Mesodermal cell (in vitro differentiated cells): ENCODE data around the gene EMC1.

Experiments
- H3K27ac ChIP-seq: 2 replicates; pipeline ENCODE4 v1.7.0; 2013; ENCODE audit warnings: mild to moderate bottlenecking, low read depth, low read length, moderate library complexity; ENCODE audit not compliant: severe bottlenecking
- H3K36me3 ChIP-seq: 2 replicates; pipeline ENCODE4 v1.7.1; 2013; ENCODE audit warnings: mild to moderate bottlenecking, low read length, moderate library complexity; ENCODE audit not compliant: control insufficient read depth, insufficient read depth
- H3K4me1 ChIP-seq: one replicate; pipeline ENCODE4 v1.7.1; 2013; ENCODE audit warnings: mild to moderate bottlenecking, low read length; ENCODE audit not compliant: insufficient read depth, control insufficient read depth, poor library complexity, severe bottlenecking
- H3K4me3 ChIP-seq: 2 replicates; pipeline ENCODE4 v1.7.0; 2013; ENCODE audit warnings: low read length, control low read depth, mild to moderate bottlenecking; ENCODE audit not compliant: insufficient read depth, poor library complexity, severe bottlenecking; ENCODE audit errors: extremely low read depth
- H3K9me3 ChIP-seq: 2 replicates; pipeline ENCODE4 v1.7.1; 2013; ENCODE audit warnings: mild to moderate bottlenecking, low read length, moderate library complexity; ENCODE audit not compliant: control insufficient read depth
- WGBS, 2 experiments: methylation state at CpG; one replicate each; pipeline ENCODE4 v1.1.5; 2013; ENCODE audit warnings: missing lambda C conversion rate in 2 of 2; ENCODE audit not compliant: insufficient coverage in 2 of 2; 5-methylcytosine and 5-hydroxymethylcytosine counted together

EMC1 gene

DNA sequence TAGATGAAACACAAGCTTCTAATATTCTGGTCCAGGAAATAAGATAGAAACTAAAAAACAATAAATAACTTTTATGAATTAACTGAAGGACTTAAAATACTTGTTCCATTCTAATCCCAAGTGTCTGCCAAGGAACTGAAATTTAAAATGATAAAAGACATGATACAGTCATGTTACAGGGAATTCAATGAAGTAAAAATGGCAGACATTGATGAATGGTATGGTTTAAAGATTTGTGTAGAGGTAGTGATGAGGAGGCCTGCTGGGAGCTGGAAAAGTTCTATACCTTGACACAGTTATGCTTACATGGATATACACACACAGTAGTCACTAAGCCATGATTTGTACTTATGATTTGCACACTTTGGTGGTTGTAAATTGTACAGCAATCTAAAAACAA lies 39.2 kb downstream of the EMC1 start:
- H3K9me3 ChIP-seq = no peaks in the 10 kb centered on the region
- H3K36me3 ChIP-seq = peaks cover 44% of the 10 kb centered on the region
- no peak overlapping the region for H3K4me3 ChIP-seq
- H3K4me1 ChIP-seq = peaks cover 14% of the 10 kb centered on the region
- no peak overlapping the region for H3K27ac ChIP-seq

DNA sequence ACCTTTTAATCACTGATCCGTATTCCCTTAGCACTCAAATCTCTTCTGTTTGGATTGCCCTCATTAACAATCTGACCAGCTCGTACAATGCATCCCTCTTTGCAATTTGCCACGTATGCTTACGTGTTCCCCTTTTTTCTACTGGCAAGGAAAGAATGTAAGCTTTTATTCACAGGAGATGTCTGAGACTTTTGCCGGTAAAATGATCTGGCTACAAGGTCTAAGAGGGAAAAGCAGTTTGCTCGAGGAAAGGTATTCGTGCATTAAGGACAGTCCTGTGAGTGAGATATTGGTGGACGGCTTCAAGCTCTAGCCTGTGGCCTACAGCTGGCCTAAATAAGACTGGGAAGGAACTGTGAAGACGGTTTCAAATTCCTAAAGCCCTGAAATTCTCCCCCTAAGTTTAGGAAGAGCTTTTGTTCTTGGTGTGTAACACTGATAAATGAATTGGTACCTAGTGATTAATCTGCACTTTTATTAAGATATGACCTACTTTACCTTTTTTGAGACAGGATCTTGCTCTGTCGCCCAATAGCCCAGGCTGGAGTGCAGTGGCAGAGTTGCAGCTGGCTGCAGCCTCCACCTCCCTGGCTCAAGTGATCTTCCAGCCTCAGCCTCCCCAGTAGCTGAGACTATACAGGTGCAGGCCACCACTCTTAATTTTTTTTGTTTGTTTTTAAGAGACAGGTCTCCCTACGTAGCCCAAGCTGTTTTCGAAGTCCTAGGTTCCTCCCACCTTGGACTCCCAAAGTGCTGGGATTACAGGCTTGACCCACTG lies 40.4 kb downstream of the EMC1 start:
- H3K4me3 ChIP-seq = peak overlapping the region; percentile 94
- H3K27ac ChIP-seq = peak overlapping the region; percentile 93
- H3K4me1 ChIP-seq = peaks cover 27% of the 10 kb centered on the region
- H3K36me3 ChIP-seq = peaks cover 41% of the 10 kb centered on the region
- 20 to 21% methylated on average over 7 to 9 of the region's 12 CpGs for WGBS, 2 experiments
- H3K9me3 ChIP-seq = no peaks in the 10 kb centered on the region

DNA sequence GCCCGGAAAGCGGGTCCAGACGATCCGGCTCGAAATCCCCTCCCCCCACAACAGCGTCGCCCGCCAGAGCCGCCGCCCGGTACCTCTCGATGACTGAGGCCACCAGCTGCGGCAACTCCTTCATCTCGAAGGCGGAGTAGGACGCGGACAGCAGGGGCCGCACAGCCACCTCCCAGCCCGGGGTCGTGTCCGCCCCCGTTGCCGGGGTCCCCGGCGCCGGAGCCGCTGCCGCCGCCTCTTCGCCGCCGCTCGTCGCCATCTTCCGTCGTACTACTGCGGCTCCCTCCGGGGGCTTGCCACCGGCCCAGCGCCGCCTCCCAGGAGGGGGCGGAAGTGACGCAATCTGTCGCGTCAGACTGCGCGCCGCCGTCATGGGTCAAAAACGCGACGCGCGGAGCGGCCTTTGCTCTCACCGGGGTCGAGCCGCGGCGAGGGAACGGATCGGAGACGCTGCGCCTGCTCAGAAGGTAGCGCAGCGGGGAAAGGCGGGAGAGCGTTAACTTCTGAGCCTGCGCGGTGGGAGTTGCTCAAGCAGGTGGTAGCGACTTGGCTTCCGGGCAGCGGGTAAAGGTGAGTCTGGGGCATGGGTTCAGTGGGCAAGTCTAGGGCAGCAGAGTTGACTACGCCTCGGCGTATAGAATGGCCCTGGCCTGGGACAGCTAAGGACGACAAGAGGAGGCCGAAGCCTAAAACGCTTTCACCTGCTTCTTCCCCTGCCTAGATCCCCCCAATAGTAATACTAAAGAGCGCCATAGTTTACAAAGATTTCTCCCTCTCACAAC lies 41.1 kb downstream of the EMC1 start, which contains the start of gene UBR4:
Gene UBR4, minus strand, starts transcription at position 277 of the 782 bp plus-strand sequence. Its CDS starts 18 bp downstream, at position 259.
- WGBS, 2 experiments = 0 to 1% methylated on average over 62 to 74 of the region's 80 CpGs
- Histone ChIP-seq H3K4me3 (peak within 1 kb of the TSS; percentile 94), H3K4me1 (peaks cover 28% of the 10 kb centered on the region), H3K27ac (peak within 1 kb of the TSS; percentile 93), H3K36me3 (peaks cover 33% of the 10 kb centered on the region), H3K9me3 (no peaks in the 10 kb centered on the region)

DNA sequence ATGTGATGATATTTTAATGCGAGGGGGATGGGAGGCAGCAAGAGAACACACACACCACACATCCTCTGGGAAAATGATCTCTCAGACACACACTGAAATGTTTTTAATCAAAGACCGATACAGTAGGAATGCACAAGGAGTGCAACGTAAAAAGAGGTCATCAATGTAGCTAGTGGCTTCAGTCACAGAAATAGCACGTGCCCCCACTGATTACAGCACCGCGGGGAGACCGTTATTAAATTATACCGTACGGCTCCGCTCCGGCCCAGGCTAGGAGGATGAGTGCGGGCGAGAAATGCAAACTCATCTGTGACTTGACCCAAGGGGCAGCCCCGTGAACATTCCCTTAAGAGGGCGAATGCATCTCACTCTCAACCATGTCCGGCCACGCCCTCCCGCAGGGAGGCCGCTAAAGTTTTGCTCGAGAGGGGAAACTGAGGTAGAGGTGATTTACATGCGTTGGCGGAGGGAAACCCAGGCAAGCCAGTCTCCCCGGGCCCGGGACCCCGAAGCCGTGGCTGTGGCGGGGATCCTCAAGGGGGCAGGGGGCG lies 41.8 kb downstream of the EMC1 start:
- peak overlapping the region; percentile 93 for H3K27ac ChIP-seq
- H3K9me3 ChIP-seq = no peaks in the 10 kb centered on the region
- peaks cover 31% of the 10 kb centered on the region for H3K4me1 ChIP-seq
- H3K4me3 ChIP-seq = peak overlapping the region; percentile 94
- WGBS, 2 experiments = 0 to 1% methylated on average over 16 to 21 of the region's 28 CpGs
- peaks cover 36% of the 10 kb centered on the region for H3K36me3 ChIP-seq

DNA sequence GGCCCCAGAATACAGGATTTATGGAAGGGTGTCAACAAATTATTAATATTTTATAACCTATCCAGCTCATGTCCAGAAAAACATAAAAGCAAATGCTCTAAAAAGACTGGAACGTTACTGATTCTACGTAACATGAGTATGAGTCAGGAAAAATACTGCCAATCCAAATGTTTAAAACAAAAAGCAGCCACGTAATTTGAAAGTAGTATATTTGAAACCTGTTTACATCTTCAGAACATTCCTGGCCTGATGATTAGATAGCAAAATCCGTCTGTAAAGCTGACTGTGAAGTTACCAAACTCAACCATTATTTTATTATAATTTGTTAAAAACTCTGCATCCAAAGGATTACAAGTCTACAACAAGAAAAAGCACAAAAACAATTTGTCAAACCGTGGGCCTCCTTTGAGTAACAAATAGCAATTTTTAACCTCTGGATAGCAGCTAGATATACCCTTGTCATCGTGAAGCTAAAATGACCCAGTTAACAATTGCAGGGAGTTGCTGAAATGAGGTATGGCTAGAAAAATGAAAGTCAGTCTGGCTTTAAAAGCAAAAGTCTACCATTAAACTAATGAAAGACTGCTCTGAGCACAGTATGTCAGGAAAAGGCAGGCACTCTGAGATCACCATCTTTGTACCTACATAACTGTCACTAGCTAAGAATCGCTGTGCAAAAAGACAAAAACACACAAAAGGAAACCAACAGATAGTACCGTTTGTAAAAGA lies 42.5 kb downstream of the EMC1 start:
- peaks cover 31% of the 10 kb centered on the region for H3K36me3 ChIP-seq
- peaks cover 32% of the 10 kb centered on the region for H3K4me1 ChIP-seq
- WGBS, 2 experiments = 66 to 80% methylated on average over 2 to 4 of the region's 8 CpGs
- H3K27ac ChIP-seq = peak overlapping the region; percentile 93
- no peaks in the 10 kb centered on the region for H3K9me3 ChIP-seq
- H3K4me3 ChIP-seq = peak overlapping the region; percentile 94

DNA sequence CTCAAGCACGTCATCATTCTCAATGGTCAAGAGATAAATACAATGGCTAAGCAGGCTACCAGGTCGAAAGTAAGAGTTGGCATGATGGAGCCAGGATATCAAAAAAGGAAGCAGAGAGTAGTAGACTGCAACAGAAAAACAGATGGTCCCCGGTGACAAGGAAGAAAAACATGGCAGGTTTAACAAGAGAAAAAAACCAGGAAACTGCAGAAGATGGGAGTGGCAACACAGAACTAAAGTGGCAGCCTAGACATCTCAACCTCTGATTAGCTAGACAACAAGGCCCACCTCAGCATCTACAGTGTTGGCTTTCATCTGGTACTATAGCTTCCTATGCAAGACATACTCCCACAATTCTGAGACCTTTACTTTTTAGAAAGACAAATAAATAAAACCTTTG lies 44.4 kb downstream of the EMC1 start:
- WGBS, 2 experiments = 94 to 100% methylated on average over 3 of the region's 3 CpGs
- Histone ChIP-seq H3K27ac (no peak overlapping the region), H3K4me1 (peaks cover 26% of the 10 kb centered on the region)

DNA sequence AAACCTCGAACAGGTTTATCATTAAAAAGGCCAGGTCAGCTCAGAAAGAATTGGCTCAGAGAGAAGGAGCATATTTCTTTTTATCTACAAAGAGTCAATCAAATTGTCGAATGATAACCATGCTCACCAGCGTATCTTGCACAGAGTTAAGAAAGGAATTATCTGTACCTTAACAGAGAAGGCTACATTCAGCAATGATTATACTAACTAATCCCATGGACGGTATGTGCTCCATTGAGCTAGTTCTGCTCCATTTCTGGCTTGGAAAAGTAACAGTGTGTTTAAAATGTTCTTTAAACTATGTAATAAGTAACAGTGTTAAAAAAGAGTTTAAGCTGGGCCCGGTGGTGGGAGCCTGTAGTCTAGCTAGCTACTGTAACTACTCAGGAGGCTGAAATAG lies 45.5 kb downstream of the EMC1 start:
- peaks cover 33% of the 10 kb centered on the region for H3K36me3 ChIP-seq
- no peaks in the 10 kb centered on the region for H3K9me3 ChIP-seq
- 95 to 100% methylated on average over 1 to 3 of the region's 5 CpGs for WGBS, 2 experiments
- peaks cover 18% of the 10 kb centered on the region for H3K4me1 ChIP-seq
- peak overlapping the region; percentile 29 for H3K27ac ChIP-seq
- no peak overlapping the region for H3K4me3 ChIP-seq

More for the DNA sequence above, 44.4 kb downstream of the EMC1 start:
- H3K9me3 ChIP-seq = no peaks in the 10 kb centered on the region
- peaks cover 23% of the 10 kb centered on the region for H3K36me3 ChIP-seq
- no peak overlapping the region for H3K4me3 ChIP-seq

DNA sequence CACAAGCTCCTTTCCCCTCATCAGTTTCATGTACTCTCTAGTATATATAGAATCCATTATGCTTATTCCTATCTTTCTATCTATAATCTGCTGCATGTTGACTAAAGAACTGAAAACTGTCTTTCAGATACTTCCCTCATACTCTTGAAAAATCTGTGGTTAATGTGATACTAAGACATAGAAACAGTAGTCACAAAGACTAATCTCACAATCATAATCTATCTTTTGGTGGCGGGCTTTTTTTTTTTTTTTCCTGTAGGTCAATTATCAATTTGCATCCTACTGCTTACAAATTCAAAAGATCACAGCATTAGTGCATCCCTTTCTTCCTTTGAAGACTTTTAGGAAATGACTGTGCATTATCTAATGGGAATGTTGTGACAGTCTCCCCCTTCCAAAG lies 45.9 kb downstream of the EMC1 start:
- WGBS, 2 experiments = 100% methylated on average over 1 of the region's 1 CpG; no CpG with 5 or more reads in 1 of the 2 experiments
- Histone ChIP-seq H3K4me1 (peaks cover 18% of the 10 kb centered on the region), H3K27ac (peak overlapping the region; percentile 29), H3K36me3 (peaks cover 38% of the 10 kb centered on the region), H3K4me3 (no peak overlapping the region), H3K9me3 (no peaks in the 10 kb centered on the region)

DNA sequence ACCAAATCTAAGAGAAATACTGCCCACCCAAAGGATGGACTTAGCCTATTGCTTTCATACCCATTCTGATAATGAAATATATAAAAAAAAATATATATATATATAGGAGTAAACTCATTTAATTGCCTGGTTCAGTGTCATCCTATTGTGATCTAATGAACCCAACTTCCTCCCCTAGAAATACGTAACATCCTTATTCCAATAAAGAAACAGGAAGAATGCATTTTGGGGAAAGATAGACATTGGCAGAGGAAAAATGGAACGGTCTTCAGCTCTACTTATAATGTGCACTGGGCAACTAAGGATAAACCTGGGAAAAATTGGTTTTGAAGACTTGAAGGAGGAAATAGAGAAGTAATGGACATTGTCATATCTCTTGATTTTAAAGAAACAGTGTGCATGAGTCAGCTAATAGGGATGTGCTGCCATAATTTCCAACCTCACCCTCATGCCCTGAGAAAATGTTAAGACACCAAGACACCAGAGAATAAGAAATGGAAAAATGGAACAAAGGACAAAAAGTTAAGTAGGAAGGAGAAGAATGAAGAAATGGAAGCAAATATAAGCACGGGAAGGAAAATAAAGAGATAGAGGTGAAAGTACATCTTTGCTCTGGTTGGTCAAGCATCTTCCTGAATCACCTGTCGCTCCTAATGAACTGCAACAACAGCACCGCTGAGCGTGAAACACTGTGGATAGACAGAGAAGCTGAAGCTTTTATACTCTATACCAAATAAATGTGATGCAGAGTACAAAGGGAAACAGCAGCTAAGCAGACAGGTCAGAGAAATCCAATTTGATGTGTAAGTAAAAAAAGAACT lies 46.7 kb downstream of the EMC1 start:
- peaks cover 18% of the 10 kb centered on the region for H3K4me1 ChIP-seq
- H3K36me3 ChIP-seq = peaks cover 45% of the 10 kb centered on the region
- no peak overlapping the region for H3K4me3 ChIP-seq
- H3K27ac ChIP-seq = no peak overlapping the region
- H3K9me3 ChIP-seq = no peaks in the 10 kb centered on the region
- WGBS, 2 experiments = 90 to 100% methylated on average over 3 to 4 of the region's 6 CpGs

DNA sequence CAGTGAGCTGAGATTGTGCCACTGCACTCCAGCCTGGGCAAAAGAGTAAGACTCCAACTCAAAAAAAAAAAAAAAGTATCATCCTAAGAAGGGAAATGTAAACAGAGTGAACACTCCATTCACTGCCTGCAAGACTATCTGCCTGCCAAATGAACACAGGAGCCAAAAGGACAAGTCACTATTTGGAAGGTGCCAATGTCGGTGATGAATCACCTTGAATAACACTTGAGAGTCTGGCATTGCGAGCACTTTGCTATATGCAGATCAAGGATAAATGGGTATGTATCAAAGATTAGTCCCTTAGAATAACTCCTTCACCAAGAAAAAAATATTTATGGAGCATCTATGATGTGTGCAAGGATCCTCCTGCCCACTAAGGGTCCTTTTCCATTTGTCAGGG lies 47.9 kb downstream of the EMC1 start:
- H3K9me3 ChIP-seq = no peaks in the 10 kb centered on the region
- H3K36me3 ChIP-seq = peaks cover 57% of the 10 kb centered on the region
- no peak overlapping the region for H3K27ac ChIP-seq
- WGBS, 2 experiments = no CpG with 5 or more reads among the region's 2 CpGs
- H3K4me3 ChIP-seq = no peak overlapping the region
- H3K4me1 ChIP-seq = peaks cover 18% of the 10 kb centered on the region
